HEK293T (cell line): ENCODE measurements around the gene GRIK2.

ENCODE experiments used
- CTCF ChIA-PET: fragments of 350-600 bp; formaldehyde crosslinking; extraction: SDS; loops from one replicate; lab custom pipeline; 2021; ENCODE audit warnings: antibody characterized with exemption, inconsistent platforms; lab: Yijun Ruan, JAX
- POLR2A ChIA-PET: fragments of 350-600 bp; formaldehyde crosslinking; extraction: SDS; loops from one replicate; lab custom pipeline; 2020; ENCODE audit warnings: antibody characterized with exemption, inconsistent platforms; lab: Yijun Ruan, JAX
- DNase-seq: peaks from one replicate; pipeline ENCODE4 v3.0.0; 2012; ENCODE audit warnings: mixed read lengths; ENCODE audit errors: extremely low spot score
- ARNT ChIP-seq: fragments of 450-650 bp; IDR thresholded peaks from 2 replicates; pipeline ENCODE4 v1.6.1; 2017; ENCODE audit warnings: mild to moderate bottlenecking
- BHLHE40 ChIP-seq: fragments of 450-650 bp; IDR thresholded peaks from 2 replicates; pipeline ENCODE4 v1.6.1; 2016; ENCODE audit warnings: mild to moderate bottlenecking, moderate library complexity, borderline replicate concordance
- CTBP1 ChIP-seq: fragments of 450-650 bp; IDR thresholded peaks from 2 replicates; pipeline ENCODE4 v1.6.1; 2016; ENCODE audit warnings: borderline replicate concordance
- ELF4 ChIP-seq: fragments of 450-650 bp; IDR thresholded peaks from 2 replicates; pipeline ENCODE4 v1.6.1; 2017; ENCODE audit warnings: antibody characterized with exemption
- FOXA1 ChIP-seq: fragments of 450-650 bp; IDR thresholded peaks from 2 replicates; pipeline ENCODE4 v1.6.1; 2016; ENCODE audit warnings: mild to moderate bottlenecking
- FOXK2 ChIP-seq: fragments of 450-650 bp; IDR thresholded peaks from 2 replicates; pipeline ENCODE4 v1.6.1; 2016; ENCODE audit warnings: mild to moderate bottlenecking
- FOXM1 ChIP-seq: fragments of 450-650 bp; IDR thresholded peaks from 2 replicates; pipeline ENCODE4 v1.6.1; 2017; ENCODE audit warnings: mild to moderate bottlenecking, borderline replicate concordance
- HDGF ChIP-seq: fragments of 450-650 bp; IDR thresholded peaks from 2 replicates; pipeline ENCODE4 v1.6.1; 2017; ENCODE audit warnings: antibody characterized with exemption, borderline replicate concordance
- L3MBTL2 ChIP-seq: fragments of 450-650 bp; conservative IDR thresholded peaks from 2 replicates; pipeline ENCODE4 v1.6.1; 2016; ENCODE audit warnings: mild to moderate bottlenecking
- LEF1 ChIP-seq: fragments of 450-650 bp; IDR thresholded peaks from 2 replicates; pipeline ENCODE4 v1.6.1; 2017; ENCODE audit warnings: mild to moderate bottlenecking, borderline replicate concordance
- NFRKB ChIP-seq: fragments of 450-650 bp; IDR thresholded peaks from 2 replicates; pipeline ENCODE4 v1.6.1; 2016; ENCODE audit warnings: mild to moderate bottlenecking, moderate library complexity
- SP1 ChIP-seq: fragments of 450-650 bp; IDR thresholded peaks from 2 replicates; pipeline ENCODE4 v1.6.1; 2017
- SUZ12 ChIP-seq: fragments of 450-650 bp; IDR thresholded peaks from 2 replicates; pipeline ENCODE4 v1.6.1; 2016; ENCODE audit warnings: mild to moderate bottlenecking
- TARDBP ChIP-seq: fragments of 450-650 bp; IDR thresholded peaks from 2 replicates; pipeline ENCODE4 v1.6.1; 2016
- ZNF384 ChIP-seq: fragments of 450-650 bp; IDR thresholded peaks from 2 replicates; pipeline ENCODE4 v1.6.1; 2016
- TF ChIP-seq, protein P1 (sequence below): fragments of 450-650 bp; IDR thresholded peaks from 2 replicates; pipeline ENCODE4 v1.6.1; 2016

Gene GRIK2

DNA sequence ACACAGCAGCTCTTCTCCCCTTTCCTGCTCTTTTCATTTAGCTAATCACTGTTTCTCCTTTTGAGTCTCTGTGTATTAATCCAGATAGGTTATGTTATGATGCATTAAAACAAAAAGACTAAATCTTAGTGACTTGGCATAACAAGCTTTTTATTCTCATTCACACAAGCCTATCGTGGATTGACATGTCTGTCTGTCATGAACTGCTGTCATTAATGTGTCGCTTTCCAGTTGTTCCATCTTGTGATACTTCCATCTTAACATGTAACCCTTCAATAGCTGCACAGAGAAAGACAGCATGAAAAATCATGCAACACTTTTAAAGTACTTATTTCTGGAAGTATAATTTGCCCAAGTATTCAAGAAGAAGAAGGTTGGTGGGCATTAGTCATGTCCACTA, 128.7 kb downstream of the GRIK2 start:
- ChIA-PET POLR2A (no interaction called here), CTCF (no interaction called here)
- TF ChIP-seq ARNT (no peak), HDGF (no peak), ELF4 (no peak), CTBP1 (no peak), FOXA1 (no peak), LEF1 (no peak), SP1 (no peak), FOXK2 (no peak), NFRKB (no peak)
- no peak for DNase-seq

- TF ChIP-seq HDGF: no peak
- TF ChIP-seq SP1: no peak
- TF ChIP-seq FOXK2: no peak
- no peak for TF ChIP-seq ELF4
- no peak for TF ChIP-seq LEF1
- no peak for TF ChIP-seq CTBP1
- no peak for TF ChIP-seq NFRKB
- TF ChIP-seq, protein P1, sequence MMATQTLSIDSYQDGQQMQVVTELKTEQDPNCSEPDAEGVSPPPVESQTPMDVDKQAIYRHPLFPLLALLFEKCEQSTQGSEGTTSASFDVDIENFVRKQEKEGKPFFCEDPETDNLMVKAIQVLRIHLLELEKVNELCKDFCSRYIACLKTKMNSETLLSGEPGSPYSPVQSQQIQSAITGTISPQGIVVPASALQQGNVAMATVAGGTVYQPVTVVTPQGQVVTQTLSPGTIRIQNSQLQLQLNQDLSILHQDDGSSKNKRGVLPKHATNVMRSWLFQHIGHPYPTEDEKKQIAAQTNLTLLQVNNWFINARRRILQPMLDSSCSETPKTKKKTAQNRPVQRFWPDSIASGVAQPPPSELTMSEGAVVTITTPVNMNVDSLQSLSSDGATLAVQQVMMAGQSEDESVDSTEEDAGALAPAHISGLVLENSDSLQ: no peak
- TF ChIP-seq SUZ12: no peak
- no peak for TF ChIP-seq TARDBP
- no peak for TF ChIP-seq ARNT
- ChIA-PET CTCF (no interaction called here), POLR2A (no interaction called here)
- no peak for DNase-seq
These were observed 134.0 kb downstream of the GRIK2 start for GRCh38 chr6:101527467-101527866.

GRCh38 chr6:101528801-101529200, 135.3 kb downstream of the GRIK2 start:
- TF ChIP-seq CTBP1: no peak
- TF ChIP-seq ZNF384: no peak
- no peak for TF ChIP-seq ELF4
- TF ChIP-seq, protein P1: no peak
- no peak for TF ChIP-seq FOXA1
- TF ChIP-seq NFRKB: no peak
- no peak for TF ChIP-seq SP1
- no peak for TF ChIP-seq L3MBTL2
- TF ChIP-seq HDGF: no peak
- no peak for TF ChIP-seq SUZ12
- no peak for TF ChIP-seq ARNT
- no peak for TF ChIP-seq FOXK2
- TF ChIP-seq FOXM1: no peak
- no peak for TF ChIP-seq BHLHE40
- TF ChIP-seq LEF1: no peak
- TF ChIP-seq TARDBP: no peak
- ChIA-PET CTCF (no interaction called here), POLR2A (no interaction called here)
- DNase-seq: no peak

DNA sequence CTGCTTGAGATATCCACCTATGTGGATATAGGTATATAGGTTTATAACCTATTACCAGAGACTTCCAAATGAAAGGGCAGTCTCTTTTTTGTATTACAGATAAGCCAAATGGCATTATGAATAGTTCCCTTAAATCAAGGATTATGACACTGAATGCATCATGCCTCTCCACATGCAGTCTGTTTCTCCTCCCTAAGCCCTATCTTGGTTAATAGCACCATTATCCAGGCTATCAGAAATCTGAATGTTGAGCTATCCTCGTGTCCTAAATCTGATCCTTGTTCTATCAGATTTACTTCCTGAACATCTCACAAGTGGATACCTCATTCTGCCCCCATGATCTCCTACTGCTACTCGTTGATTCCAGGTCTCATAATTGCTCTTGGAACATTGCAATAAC, 138.0 kb downstream of the GRIK2 start:
- ChIA-PET POLR2A (no interaction called here), CTCF (no interaction called here)
- no peak for DNase-seq
- no peak for TF ChIP-seq BHLHE40
- TF ChIP-seq LEF1: no peak
- no peak for TF ChIP-seq TARDBP
- TF ChIP-seq SUZ12: no peak

DNA sequence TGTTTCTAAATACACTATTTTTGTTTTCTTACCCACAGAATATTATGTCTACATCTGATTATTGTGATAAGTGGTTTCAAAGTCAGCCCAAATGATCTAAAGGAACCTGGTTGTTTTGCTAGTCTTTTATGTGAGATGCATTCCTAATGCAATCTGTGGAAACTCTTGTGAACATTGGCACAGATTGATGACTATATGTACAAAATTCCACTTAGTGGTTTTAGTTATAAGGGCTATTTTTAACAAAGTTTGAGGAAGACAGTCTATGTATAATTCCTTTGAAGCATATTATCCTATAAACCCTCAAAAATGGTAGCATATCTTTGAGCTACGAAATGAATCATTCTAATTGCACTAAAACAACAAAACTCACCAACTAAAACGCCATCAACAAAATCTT, 140.9 kb downstream of the GRIK2 start:
- no peak for DNase-seq
- POLR2A ChIA-PET: no interaction called here
- TF ChIP-seq BHLHE40 (no peak), FOXM1 (no peak), HDGF (no peak), LEF1 (no peak), SUZ12 (no peak), L3MBTL2 (no peak), NFRKB (no peak), TARDBP (no peak), FOXA1 (no peak), ELF4 (no peak), FOXK2 (no peak), ZNF384 (no peak), CTBP1 (no peak), ARNT (no peak), SP1 (no peak)
- TF ChIP-seq, protein P1: no peak
- CTCF ChIA-PET: interaction anchor here (0.6 kb wide), 1 partner anchor 686 kb away, joined by 3 read pairs; no protein-coding TSS in a partner anchor

- DNase-seq: no peak
- TF ChIP-seq ARNT: no peak
- TF ChIP-seq SUZ12: no peak
- TF ChIP-seq ZNF384: no peak
- POLR2A ChIA-PET: no interaction called here
- CTCF ChIA-PET: interaction anchor here (0.6 kb wide), 1 partner anchor 686 kb away, joined by 3 read pairs; no protein-coding TSS in a partner anchor
These were observed 141.3 kb downstream of the GRIK2 start for GRCh38 chr6:101534821-101535220.

DNA sequence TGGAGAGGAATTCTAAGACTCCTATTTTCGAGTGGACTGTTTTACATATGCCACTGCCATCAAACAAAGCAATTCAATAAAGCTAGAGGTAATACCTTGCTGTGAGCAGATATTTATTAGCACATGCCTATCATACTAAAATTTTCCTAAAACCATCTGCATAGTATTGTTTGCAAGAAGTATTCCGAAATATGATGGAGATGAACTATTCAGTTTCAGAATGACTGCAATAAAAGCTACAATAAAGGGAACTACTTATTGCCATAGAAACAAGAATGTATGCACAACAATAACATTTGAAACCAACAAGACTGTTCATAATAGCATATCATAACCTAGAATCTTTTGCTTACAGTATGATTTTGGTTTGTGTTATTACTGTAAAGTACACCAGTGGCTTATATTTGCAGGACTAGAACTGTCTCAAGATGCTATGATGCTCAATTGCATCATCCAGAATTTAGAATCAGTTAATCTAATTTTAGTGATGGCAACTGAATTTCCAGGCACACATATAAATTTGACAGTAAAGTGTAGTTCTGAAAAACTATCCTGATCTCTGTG, 144.3 kb downstream of the GRIK2 start:
- no peak for TF ChIP-seq L3MBTL2
- TF ChIP-seq ELF4: no peak
- TF ChIP-seq, protein P1: no peak
- TF ChIP-seq ARNT: no peak
- no peak for TF ChIP-seq HDGF
- no peak for DNase-seq
- POLR2A ChIA-PET: no interaction called here
- CTCF ChIA-PET: no interaction called here
